DND-41 (cell line): ENCODE measurements around the gene PIP4K2A.

Experiments
- EZH2 ChIP-seq: IDR thresholded peaks from 3 replicates; pipeline ENCODE4 v1.6.1; 2012; ENCODE audit warnings: borderline replicate concordance, low read depth, mild to moderate bottlenecking, moderate library complexity, low read length, inconsistent platforms; ENCODE audit not compliant: severe bottlenecking
- TF ChIP-seq, protein P1 (sequence below): IDR thresholded peaks from 2 replicates; pipeline ENCODE4 v1.5.1; 2012; ENCODE audit warnings: borderline replicate concordance, low read length, moderate library complexity, mild to moderate bottlenecking; ENCODE audit not compliant: poor library complexity, severe bottlenecking; ENCODE audit errors: extremely low read depth

DNA sequence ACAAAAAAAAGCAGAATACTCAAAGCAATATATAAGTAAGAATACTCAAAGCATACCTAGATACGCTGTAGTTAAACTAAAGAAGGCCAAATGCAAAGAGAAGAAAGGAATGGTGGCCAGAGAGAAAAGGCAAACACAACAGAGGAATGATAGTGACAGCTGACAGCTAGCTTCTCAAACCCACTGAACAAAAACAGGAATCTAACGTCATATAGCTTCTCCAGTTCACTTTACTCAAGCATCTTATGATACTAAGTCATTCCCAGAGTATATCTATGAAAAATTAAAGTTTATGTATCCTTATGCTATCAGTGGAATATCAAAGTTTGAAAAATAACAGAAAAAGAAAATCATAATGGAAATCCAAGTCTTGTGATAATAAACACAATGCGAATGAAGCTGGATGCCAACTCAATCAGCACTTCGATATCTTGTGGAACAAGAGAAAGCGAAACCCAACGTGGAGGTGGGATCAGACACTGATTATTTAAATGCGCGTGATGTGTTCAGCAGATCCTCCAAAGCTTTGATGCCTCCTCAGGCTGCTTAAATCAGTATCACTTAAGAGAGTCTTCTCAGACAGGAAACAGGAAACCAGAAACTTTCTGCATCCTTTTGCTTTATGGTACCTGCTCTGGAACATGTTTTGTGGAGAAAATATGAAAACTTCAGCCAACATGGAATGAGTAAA is 102.8 kb downstream of the PIP4K2A start:
- TF ChIP-seq, protein P1, sequence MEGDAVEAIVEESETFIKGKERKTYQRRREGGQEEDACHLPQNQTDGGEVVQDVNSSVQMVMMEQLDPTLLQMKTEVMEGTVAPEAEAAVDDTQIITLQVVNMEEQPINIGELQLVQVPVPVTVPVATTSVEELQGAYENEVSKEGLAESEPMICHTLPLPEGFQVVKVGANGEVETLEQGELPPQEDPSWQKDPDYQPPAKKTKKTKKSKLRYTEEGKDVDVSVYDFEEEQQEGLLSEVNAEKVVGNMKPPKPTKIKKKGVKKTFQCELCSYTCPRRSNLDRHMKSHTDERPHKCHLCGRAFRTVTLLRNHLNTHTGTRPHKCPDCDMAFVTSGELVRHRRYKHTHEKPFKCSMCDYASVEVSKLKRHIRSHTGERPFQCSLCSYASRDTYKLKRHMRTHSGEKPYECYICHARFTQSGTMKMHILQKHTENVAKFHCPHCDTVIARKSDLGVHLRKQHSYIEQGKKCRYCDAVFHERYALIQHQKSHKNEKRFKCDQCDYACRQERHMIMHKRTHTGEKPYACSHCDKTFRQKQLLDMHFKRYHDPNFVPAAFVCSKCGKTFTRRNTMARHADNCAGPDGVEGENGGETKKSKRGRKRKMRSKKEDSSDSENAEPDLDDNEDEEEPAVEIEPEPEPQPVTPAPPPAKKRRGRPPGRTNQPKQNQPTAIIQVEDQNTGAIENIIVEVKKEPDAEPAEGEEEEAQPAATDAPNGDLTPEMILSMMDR, result no peak
- TF ChIP-seq EZH2, result no peak
